Activated CD4-positive, alpha-beta T cell treated with anti-CD3 and anti-CD28 coated beads, Interleukin-2, amount 50 U/mL, for 1 hour (primary cell): Measurements from ENCODE around the gene TDRD12.
"Not testable (repeated sequence)": the region's sequence is repeated elsewhere in the genome, so short reads cannot be mapped to it uniquely, and the experiment has no call there.

Source experiments
- DNase-seq: peaks from one replicate; pipeline ENCODE4 v3.0.0-alpha.2; 2020

Gene TDRD12

GRCh38 chr19:32750441-32751055 is 31.0 kb downstream of the TDRD12 start:
- DNase-seq: no peak

GRCh38 chr19:32751066-32751465 is 31.5 kb downstream of the TDRD12 start:
- no peak for DNase-seq

GRCh38 chr19:32757189-32757588 is 37.6 kb downstream of the TDRD12 start:
- DNase-seq: no peak

GRCh38 chr19:32765365-32765764 is 45.8 kb downstream of the TDRD12 start:
- not testable (repeated sequence) for DNase-seq

GRCh38 chr19:32767951-32768679 is 48.5 kb downstream of the TDRD12 start:
- no peak for DNase-seq

GRCh38 chr19:32771596-32771995 is 52.0 kb downstream of the TDRD12 start:
- DNase-seq: no peak

- no peak for DNase-seq
Observed at GRCh38 chr19:32773126-32773525, 53.6 kb downstream of the TDRD12 start.

- DNase-seq: no peak
Observed at GRCh38 chr19:32779082-32779481, 59.5 kb downstream of the TDRD12 start.

- no peak for DNase-seq
Observed at GRCh38 chr19:32781280-32781679, 61.7 kb downstream of the TDRD12 start.

GRCh38 chr19:32782089-32782488 is 62.5 kb downstream of the TDRD12 start:
- not testable (repeated sequence) for DNase-seq

GRCh38 chr19:32787161-32787813 is 67.7 kb downstream of the TDRD12 start:
- DNase-seq: not testable (repeated sequence)

- DNase-seq: not testable (repeated sequence)
Observed at GRCh38 chr19:32787895-32788294, 68.3 kb downstream of the TDRD12 start.

GRCh38 chr19:32789429-32789828 is 69.9 kb downstream of the TDRD12 start:
- DNase-seq: no peak

- no peak for DNase-seq
Observed at GRCh38 chr19:32798201-32798600, 78.6 kb downstream of the TDRD12 start.

GRCh38 chr19:32800191-32800590 is 80.6 kb downstream of the TDRD12 start:
- no peak for DNase-seq

GRCh38 chr19:32800754-32801153 is 81.2 kb downstream of the TDRD12 start:
- DNase-seq: no peak

GRCh38 chr19:32802840-32803239 is 83.3 kb downstream of the TDRD12 start:
- no peak for DNase-seq

GRCh38 chr19:32808236-32808635 is 88.7 kb downstream of the TDRD12 start:
- no peak for DNase-seq

GRCh38 chr19:32809254-32809653 is 89.7 kb downstream of the TDRD12 start:
- no peak for DNase-seq

GRCh38 chr19:32809754-32810153 is 90.2 kb downstream of the TDRD12 start:
- no peak for DNase-seq

GRCh38 chr19:32810452-32810851 is 90.9 kb downstream of the TDRD12 start:
- no peak for DNase-seq

GRCh38 chr19:32811151-32811550 is 91.6 kb downstream of the TDRD12 start:
- DNase-seq: no peak

- DNase-seq: no peak
Observed at GRCh38 chr19:32812036-32812435, 92.5 kb downstream of the TDRD12 start.

GRCh38 chr19:32812571-32812970 is 93.0 kb downstream of the TDRD12 start:
- DNase-seq: no peak
